Forelimb muscle (tissue), 1 donor: ENCODE measurements around the gene ARHGEF9. TPM values are rescaled to one million over a fixed set of nuclear protein-coding genes. Genes with fewer than 3 reads are reported as not detected.
"Not testable (repeated sequence)": the region's sequence is repeated elsewhere in the genome, so short reads cannot be mapped to it uniquely, and the experiment has no call there.

Source experiments
- DNase-seq: peaks from one replicate; pipeline ENCODE4 v3.0.0-alpha.2; 2013; ENCODE audit warnings: low read depth
- polyA plus RNA-seq: library from polyadenylated mRNA; unstranded; fragments of 120-200 nt; gene quantifications from one replicate; pipeline ENCODE4 v1.2.1, GENCODE V29; 2013; ENCODE audit not compliant: insufficient read length

Gene ARHGEF9
- polyA plus RNA-seq, 1 donor: 20.2 TPM

DNA sequence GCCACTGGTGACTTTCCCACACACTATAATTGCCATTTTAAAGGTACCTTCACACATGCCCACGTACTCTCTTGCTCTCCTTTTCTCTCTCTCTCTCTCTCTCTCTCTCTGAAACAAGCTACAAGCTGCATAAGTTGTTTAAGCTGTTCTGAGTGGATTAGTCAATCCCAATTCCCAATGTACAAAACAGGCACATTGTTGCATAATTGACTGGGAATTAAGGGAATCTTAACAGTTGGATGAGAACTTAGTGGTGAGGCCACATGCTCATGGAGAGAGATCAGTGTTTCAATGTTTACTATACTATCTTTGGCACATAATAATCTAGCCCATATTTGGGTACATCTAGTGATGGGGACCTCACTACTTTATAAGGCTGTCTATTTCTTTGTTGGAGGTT is 123.3 kb downstream of the ARHGEF9 start:
- DNase-seq: no peak

DNA sequence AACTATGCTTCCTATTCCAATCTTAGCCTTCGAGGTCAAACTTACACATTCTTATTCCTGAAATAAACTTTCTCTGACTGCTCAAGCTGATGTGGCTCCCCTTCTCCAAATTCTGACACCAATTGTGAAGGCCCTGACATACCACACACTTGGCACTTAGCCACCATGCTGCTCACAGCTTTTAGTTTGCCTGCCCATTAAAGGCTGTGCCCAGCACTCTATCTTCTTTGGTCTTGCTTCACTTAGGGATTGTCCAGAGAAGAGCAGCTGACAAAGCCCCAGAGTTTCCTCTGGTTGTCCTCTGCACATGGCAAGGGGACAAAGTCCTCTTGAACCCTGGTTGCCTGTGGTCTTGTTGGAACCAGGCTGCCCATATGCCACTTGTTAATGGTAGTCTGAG is 126.1 kb downstream of the ARHGEF9 start:
- no peak for DNase-seq

DNA sequence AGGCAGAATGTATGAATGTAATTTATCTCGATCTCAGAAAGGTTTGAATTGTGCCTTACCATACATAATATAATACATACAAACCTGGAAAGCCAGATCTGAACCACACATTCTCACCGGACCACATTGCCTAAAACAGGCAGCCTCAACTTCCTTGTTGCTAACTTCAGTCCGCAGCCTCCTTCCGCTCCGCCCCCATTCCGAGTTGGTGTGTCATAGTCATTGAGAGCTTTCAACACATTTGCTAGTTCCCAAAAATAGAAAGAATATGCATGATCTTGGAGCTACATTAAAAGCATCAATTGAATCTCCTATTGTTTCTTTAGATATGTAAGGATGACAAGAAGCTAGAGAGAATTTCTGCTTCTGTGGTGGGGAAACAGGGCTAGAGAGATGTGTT is 127.2 kb downstream of the ARHGEF9 start:
- DNase-seq: no peak

DNA sequence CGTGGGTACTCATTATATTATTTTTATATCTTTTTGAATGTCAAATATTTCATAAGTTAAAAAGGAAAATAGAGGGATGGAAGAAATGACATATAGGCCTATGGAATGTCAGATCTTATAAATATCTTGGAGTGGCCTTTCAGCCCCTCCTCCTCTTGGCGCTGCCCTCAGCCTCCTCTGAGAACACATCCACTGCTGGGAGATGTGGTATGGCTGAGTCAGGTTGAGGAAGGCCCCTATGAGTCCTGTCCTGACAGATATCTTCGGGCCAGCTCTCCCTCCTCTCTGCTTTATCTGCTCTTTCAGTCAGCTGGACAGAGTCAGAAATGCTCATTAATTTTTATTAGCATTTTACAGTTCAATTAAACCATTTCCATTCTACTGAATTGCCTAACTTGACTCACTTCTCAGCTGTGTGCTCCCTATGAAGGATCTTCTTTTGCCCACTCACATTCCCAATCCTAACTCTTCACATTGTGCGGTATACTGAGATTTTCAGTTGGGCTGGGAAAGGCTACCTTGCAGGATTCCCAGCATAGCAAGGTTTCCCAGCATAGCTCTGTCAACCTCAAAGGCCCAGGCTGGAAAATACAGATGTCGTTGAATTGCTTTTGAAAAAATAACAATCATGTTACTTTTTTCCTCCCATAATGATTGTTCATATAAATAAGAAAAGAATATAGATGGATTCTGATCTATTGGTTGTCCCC is 128.0 kb downstream of the ARHGEF9 start:
- DNase-seq: no peak

DNA sequence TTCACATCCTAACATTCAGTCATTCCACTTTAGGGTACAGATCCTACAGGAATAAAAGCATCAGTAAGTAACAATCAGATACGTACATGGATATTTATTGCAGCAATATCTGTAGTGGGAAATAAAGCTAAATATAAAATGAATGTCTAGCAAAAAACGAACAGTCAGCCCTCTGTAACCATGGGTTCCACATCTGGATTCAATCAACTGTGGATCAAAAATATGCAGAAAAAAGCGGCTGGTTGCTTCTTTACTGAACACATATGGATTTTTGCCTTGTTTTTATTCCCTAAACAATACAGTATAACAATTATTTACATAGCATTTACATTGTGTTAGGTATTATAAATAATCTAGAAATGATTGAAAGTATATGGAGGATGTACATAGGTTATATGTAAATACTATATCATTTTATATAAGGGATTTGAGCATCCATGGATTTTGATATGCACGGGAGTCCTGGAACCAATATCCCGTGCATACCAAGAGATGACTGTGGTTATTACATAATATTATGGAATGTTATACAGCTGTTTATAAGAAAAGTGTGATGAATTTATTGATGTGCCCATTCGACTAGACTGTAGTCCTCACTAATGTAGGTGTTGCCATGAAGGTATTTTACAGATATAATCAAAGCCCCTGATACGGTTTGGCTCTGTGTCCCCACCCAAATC is 132.8 kb downstream of the ARHGEF9 start:
- DNase-seq: peak; percentile 17

DNA sequence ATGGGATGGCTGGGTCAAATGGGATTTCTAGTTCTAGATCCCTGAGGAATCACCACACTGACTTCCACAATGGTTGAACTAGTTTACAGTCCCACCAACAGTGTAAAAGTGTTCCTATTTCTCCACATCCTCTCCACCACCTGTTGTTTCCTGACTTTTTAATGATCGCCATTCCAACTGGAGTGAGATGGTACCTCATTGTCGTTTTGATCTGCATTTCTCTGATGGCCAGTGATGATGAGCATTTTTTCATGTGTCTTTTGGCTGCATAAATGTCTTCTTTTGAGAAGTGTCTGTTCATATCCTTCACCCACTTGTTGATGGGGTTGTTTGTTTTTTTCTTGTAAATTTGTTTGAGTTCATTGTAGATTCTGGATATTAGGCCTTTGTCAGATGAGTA is 139.3 kb downstream of the ARHGEF9 start:
- DNase-seq: not testable (repeated sequence)

DNA sequence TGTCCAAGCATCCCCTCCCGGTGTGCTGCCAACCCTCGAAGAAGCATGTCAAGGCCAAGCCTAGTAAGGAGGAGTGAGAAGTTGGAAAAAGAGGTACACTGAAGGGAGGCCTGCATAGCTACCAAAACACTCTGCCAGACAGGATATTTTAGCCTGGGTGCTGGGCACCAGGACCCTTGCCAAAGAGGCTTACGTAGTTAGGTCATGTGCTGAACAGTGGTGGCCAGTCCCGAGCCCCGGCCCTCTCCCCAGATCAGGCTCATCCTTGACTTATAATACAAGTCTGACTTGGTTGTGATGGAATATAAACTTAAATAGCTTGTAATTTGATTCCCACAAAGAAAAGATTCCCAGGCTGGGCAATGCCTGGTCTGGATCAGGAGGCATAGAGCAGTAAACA is 149.3 kb downstream of the ARHGEF9 start:
- DNase-seq: no peak

DNA sequence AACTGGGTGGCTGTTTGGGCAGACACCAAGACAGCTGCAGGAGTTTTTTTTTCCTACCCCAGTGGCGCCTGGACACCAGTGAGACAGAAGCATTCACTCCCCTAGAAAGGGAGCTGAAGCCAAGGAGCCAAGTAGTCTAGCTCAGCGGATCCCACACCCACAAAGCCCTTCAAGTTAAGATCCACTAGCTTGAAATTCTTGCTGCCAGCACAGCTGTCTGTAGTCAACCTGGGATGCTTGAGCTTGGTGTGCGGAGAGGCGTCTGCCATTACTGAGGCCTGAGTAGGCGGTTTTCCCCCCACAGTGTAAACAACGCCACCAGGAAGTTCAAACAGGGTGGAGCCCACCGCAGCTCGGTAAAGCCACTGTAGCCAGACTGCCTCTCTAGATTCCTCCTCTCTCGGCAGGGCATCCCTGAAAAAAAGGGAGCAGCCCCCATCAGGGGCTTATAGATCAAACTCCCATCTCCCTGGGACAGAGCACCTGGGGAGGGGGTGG is 171.4 kb downstream of the ARHGEF9 start:
- DNase-seq: no peak

DNA sequence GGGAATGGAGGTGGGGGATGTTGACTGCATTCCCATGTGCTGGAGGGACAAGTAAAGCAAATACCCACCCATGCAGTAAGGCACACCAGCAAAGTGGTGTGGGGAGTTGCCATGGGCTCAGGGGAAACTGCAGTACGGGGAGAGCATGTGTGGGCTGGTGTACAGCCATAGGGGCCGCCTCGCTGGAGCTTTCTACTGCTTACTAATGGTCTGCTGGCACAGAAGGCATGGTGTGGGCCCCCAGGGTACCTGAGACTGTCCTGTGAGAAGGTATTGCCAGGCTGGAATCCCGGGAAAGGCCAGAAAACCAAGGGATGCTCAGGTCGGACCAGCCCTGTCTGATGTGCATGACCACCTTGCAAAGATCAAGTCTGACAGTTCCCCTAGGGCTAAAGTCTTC is 199.1 kb downstream of the ARHGEF9 start:
- DNase-seq: no peak
